Motor neuron (in vitro differentiated cells): ENCODE data around the gene ELOVL1. TPM values are rescaled to one million over a fixed set of nuclear protein-coding genes. Genes with fewer than 3 reads are reported as not detected.
"Not testable (repeated sequence)": the region's sequence is repeated elsewhere in the genome, so short reads cannot be mapped to it uniquely, and the experiment has no call there.

Experiments
- ATAC-seq, 8 experiments: fragments of 200-7000 bp; cut with Tn5 transposase; replicated peaks in 6 of 8; 2 replicates each; pipeline ENCODE4 v1.8.0; 2021; ENCODE audit warnings: mild to moderate bottlenecking in 8 of 8, moderate library complexity in 8 of 8
- H3K27ac ChIP-seq, 2 donors: fragments of 250-450 bp; sonication (Bioruptor Pico); 2 replicates each; pipeline ENCODE4 v1.9.0; 2021; ENCODE audit warnings: antibody characterized with exemption in 2 of 2, mild to moderate bottlenecking in 2 of 2, moderate library complexity in 1 of 2
- H3K4me1 ChIP-seq, 2 donors: fragments of 250-450 bp; sonication (Bioruptor Pico); replicated peaks in 1 of 2; 2 replicates each; pipeline ENCODE4 v1.6.1; 2021; ENCODE audit warnings: antibody characterized with exemption in 2 of 2, mild to moderate bottlenecking in 2 of 2, moderate library complexity in 1 of 2
- H3K4me3 ChIP-seq, 5 donors: fragments of 250-450 bp; sonication (Bioruptor Pico); 2 replicates each; pipeline ENCODE4 v1.9.0; 2021; ENCODE audit warnings: antibody characterized with exemption in 5 of 5, mild to moderate bottlenecking in 5 of 5, moderate library complexity in 4 of 5
- WGBS, 10 experiments: fragments of 450-650 bp; shearing (Covaris generic); methylation state at CpG; one replicate each; pipeline ENCODE4 v1.0.0; 2022; 5-methylcytosine and 5-hydroxymethylcytosine counted together
- in situ Hi-C, 9 experiments: fragments of 400-800 bp; cut with MboI; loops; one replicate each; pipeline ENCODE4 v1.15.0; 2021; ENCODE audit warnings: low sequenced_read_pairs in 9 of 9, low pct_unique_long_range_greater_than_20kb in 2 of 9; ENCODE audit not compliant: unreplicated experiment in 9 of 9
- total RNA-seq, 8 experiments: library from RNA; unstranded; fragments of 300-600 nt; gene quantifications; 2 replicates each; pipeline versions ENCODE4 v1.2.3 to v1.2.4, GENCODE V29; 2022

The ELOVL1 gene
- 10 to 100 TPM; 11.1 to 83.1 (median 24.5) TPM for total RNA-seq

- Histone ChIP-seq H3K27ac (peak within 1 kb of the TSS; percentile 72 to 73), H3K4me3 (peak within 1 kb of the TSS; percentile 39 to 57 (median 47)), H3K4me1 (peaks cover 17 to 20% of the 10 kb centered on the region in 2 donors)
- 0 to 1% (median 0%) methylated on average over 2 to 20 of the region's 58 CpGs; no CpG with 5 or more reads in 6 of the 10 experiments for WGBS, 10 experiments
- in situ Hi-C loops = loop anchor here in 1 of 9 experiments (10.0 kb wide), 1 partner anchor 133 kb away; no protein-coding TSS in a partner anchor
- ATAC-seq = peak; percentile 87 to 94 (median 90)
Measured at GRCh38 chr1:43367904-43368645, at the start of gene ELOVL1. Gene ELOVL1, minus strand, starts transcription at chr1:43368011. Its CDS starts 2,402 bp downstream, at chr1:43365609.

GRCh38 chr1:43415901-43416300 is 48.1 kb upstream of the ELOVL1 start:
- H3K4me3 ChIP-seq = no peak overlapping the region

DNA sequence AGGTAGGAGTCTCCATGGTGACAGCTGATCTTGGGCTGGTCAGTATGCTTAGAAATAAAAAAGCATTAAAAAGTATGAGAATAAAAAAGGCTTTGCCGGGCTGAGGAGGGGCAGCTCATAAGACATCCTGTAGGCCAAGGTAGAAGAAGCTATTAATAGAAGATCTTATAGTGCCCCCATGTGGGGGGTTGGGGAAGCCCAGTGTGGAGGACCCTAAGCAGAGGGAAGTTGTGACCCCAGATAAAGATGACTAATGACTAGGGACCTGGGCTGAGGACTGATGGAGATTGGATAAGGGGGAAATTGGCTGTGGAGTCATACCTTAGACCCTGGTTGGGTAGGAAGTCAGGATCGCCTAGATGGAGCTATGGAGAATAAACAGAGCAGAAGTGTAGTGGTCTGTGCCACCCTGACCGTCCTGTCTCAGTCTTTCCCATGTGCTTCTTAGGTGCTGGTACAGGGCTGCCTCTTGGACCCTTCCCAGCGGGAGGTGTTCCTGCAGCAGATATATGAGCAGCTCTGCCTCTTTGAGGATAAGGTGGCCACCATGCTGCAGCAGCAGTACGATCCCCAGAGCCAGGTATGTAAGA is 46.9 kb upstream of the ELOVL1 start:
- H3K4me3 ChIP-seq = no peak overlapping the region
- H3K27ac ChIP-seq = no peak overlapping the region
- 60 to 100% (median 66%) methylated on average over 1 to 3 of the region's 5 CpGs; no CpG with 5 or more reads in 2 of the 10 experiments for WGBS, 10 experiments
- H3K4me1 ChIP-seq = no peaks in the 10 kb centered on the region
- in situ Hi-C loops = loop anchor here in 4 of 9 experiments (25.0 kb wide), 1 partner anchor 177 kb away; no protein-coding TSS in a partner anchor
- peak; percentile 71 to 93 (median 75) for ATAC-seq

More at GRCh38 chr1:43415901-43416300, 48.1 kb upstream of the ELOVL1 start:
- H3K27ac ChIP-seq = no peak overlapping the region
- 69 to 100% (median 100%) methylated on average over 1 to 5 of the region's 5 CpGs; no CpG with 5 or more reads in 5 of the 10 experiments for WGBS, 10 experiments
- no peaks in the 10 kb centered on the region for H3K4me1 ChIP-seq
- in situ Hi-C loops = loop anchor here in 4 of 9 experiments (25.0 kb wide), 1 partner anchor 179 kb away; no protein-coding TSS in a partner anchor
- ATAC-seq = peak in 2 of 8 experiments; percentile 21 to 31

- not testable (repeated sequence) for H3K27ac ChIP-seq, H3K4me1 ChIP-seq, ATAC-seq, H3K4me3 ChIP-seq
- in situ Hi-C loops = loop anchor here in 4 of 9 experiments (25.0 kb wide), 1 partner anchor 176 kb away; no protein-coding TSS in a partner anchor
- 88 to 100% (median 100%) methylated on average over 1 of the region's 1 CpG for WGBS, 10 experiments
Measured at GRCh38 chr1:43413426-43413825, 45.6 kb upstream of the ELOVL1 start.

DNA sequence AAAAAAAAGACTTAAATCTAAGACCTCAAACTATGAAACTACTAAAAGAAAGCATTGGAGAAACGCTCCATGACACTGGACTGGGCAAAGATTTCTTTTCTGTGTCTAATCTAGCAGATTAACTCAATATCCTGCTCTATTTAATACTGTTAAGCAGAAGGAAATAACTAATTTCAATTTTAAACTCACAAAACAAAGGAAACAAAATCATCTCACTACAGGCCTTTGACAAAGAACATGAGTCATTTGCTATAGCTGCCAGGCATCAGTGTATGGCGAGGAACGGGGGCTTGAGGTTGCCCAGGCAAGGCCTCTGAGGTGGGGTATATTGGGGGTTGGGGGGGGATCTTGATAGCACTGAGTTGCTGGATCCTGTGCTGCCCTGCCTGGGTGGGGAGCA is 42.8 kb upstream of the ELOVL1 start:
- WGBS, 10 experiments = 86 to 100% (median 100%) methylated on average over 1 to 3 of the region's 3 CpGs; no CpG with 5 or more reads in 3 of the 10 experiments
- ATAC-seq = no peak
- in situ Hi-C loops = loop anchor here in 4 of 9 experiments (25.0 kb wide), 1 partner anchor 173 kb away; no protein-coding TSS in a partner anchor
- no peak overlapping the region for H3K4me3 ChIP-seq
- no peak overlapping the region for H3K27ac ChIP-seq
- H3K4me1 ChIP-seq = no peaks in the 10 kb centered on the region

- WGBS, 10 experiments = 92 to 100% (median 100%) methylated on average over 1 to 2 of the region's 2 CpGs; no CpG with 5 or more reads in 2 of the 10 experiments
Measured at GRCh38 chr1:43405876-43406234, 38.0 kb upstream of the ELOVL1 start.

GRCh38 chr1:43405219-43405875 is 37.5 kb upstream of the ELOVL1 start:
- H3K4me3 ChIP-seq = no peak overlapping the region
- in situ Hi-C loops = loop anchor here in 4 of 9 experiments (25.0 kb wide), 1 partner anchor 168 kb away; no protein-coding TSS in a partner anchor
- ATAC-seq = no peak
- no peaks in the 10 kb centered on the region for H3K4me1 ChIP-seq
- WGBS, 10 experiments = 67 to 100% (median 92%) methylated on average over 1 to 6 of the region's 6 CpGs; no CpG with 5 or more reads in 2 of the 10 experiments
- no peak overlapping the region for H3K27ac ChIP-seq

More at GRCh38 chr1:43405876-43406234, 38.0 kb upstream of the ELOVL1 start:
- in situ Hi-C loops = loop anchor here in 4 of 9 experiments (25.0 kb wide), 1 partner anchor 169 kb away; no protein-coding TSS in a partner anchor
- ATAC-seq = no peak
- no peaks in the 10 kb centered on the region for H3K4me1 ChIP-seq
- H3K4me3 ChIP-seq = no peak overlapping the region
- no peak overlapping the region for H3K27ac ChIP-seq

DNA sequence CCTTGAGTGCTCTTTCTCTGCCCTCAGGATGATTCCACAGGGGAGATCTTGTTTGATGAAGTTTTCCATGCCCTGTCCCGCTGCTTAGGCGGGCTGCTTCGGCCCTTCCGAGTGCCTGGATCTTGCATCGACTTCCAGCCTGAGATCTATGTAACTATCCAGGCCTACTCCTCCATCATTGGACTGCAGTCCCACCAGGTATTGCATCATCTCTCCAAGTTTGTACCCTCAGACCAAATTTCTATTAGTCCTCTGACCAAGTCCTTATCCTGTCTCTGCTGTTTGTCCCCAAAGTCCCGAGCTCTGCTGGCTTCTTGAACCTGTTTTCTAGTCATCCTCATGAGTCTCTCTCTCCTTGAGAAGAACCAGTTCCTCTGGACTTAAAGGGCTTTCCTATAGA is 36.5 kb upstream of the ELOVL1 start:
- WGBS, 10 experiments = 89 to 100% (median 97%) methylated on average over 1 to 6 of the region's 6 CpGs; no CpG with 5 or more reads in 5 of the 10 experiments
- Histone ChIP-seq H3K4me3 (no peak overlapping the region), H3K4me1 (no peaks in the 10 kb centered on the region), H3K27ac (no peak overlapping the region)
- in situ Hi-C loops = loop anchor here in 4 of 9 experiments (25.0 kb wide), 1 partner anchor 167 kb away; no protein-coding TSS in a partner anchor
- ATAC-seq = no peak

DNA sequence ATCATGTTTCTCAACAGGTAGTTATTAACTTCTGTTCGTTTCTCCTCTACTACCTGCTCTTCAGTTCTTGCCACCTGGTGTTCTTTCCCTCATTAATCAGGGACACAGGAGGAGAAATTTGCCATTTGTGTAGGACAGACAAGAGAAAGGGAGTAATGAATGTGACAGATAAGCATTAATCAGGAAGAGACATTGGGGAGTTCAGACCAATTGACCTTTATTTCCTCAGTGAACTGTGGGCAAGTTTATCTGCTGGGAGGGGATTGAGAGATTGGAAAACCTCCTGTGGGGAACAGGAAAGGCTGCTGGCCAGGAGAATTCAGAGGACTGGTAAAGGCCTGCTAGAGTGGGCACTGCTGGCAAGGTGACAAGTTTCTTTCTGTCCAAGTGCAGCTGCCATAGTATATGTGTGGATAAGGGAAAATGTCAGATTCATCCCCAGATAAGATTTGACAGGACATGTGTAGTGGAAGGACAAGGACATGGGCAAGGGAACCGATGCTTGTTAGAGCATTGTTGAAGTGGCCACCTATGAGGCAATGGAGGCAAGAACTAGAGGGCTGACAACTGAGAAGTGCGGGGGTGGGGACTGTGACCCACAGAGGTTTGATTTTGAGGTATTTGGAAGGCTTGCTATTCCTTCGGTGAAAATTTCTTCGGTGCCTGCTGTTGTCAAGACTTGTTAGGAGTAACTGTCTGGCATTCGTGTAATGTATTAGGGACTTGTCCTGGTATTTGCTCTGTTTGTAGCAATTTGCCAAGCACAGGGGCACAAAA is 34.5 kb upstream of the ELOVL1 start:
- Histone ChIP-seq H3K27ac (no peak overlapping the region), H3K4me3 (no peak overlapping the region), H3K4me1 (no peaks in the 10 kb centered on the region)
- in situ Hi-C loops = loop anchor here in 4 of 9 experiments (25.0 kb wide), 1 partner anchor 165 kb away; no protein-coding TSS in a partner anchor
- no peak for ATAC-seq
- WGBS, 10 experiments = 36 to 98% (median 86%) methylated on average over 1 to 6 of the region's 6 CpGs

DNA sequence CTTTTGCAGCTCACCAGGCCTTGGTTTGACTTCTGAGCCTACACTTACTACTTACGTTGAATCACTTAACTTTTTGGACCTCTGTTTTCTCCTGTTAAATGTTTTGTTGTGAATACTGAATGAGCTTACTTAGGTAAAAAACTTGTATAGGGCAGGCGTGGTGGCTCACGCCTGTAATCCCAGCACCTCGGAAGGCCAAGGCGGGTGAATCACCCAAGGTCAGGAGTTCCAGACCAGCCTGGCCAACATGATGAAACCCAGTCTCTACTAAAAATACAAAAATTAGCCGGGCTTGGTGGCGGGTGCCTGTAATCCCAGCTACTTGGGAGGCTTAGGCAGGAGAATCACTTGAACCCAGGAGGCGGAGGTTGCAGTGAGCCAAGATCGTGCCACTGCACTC is 32.6 kb upstream of the ELOVL1 start:
- H3K4me1 ChIP-seq, H3K4me3 ChIP-seq, ATAC-seq, H3K27ac ChIP-seq: not testable (repeated sequence)
- WGBS, 10 experiments = 90 to 100% (median 97%) methylated on average over 1 to 8 of the region's 9 CpGs
- in situ Hi-C loops = loop anchor here in 4 of 9 experiments (25.0 kb wide), 1 partner anchor 163 kb away; no protein-coding TSS in a partner anchor

GRCh38 chr1:43398227-43398626 is 30.4 kb upstream of the ELOVL1 start:
- no peak for ATAC-seq
- 82 to 100% (median 100%) methylated on average over 1 to 3 of the region's 3 CpGs; no CpG with 5 or more reads in 1 of the 10 experiments for WGBS, 10 experiments
- no peak overlapping the region for H3K27ac ChIP-seq
- no peak overlapping the region for H3K4me3 ChIP-seq
- in situ Hi-C loops = loop anchor here in 2 of 9 experiments (25.0 kb wide), 1 partner anchor 161 kb away; no protein-coding TSS in a partner anchor
- H3K4me1 ChIP-seq = no peaks in the 10 kb centered on the region

DNA sequence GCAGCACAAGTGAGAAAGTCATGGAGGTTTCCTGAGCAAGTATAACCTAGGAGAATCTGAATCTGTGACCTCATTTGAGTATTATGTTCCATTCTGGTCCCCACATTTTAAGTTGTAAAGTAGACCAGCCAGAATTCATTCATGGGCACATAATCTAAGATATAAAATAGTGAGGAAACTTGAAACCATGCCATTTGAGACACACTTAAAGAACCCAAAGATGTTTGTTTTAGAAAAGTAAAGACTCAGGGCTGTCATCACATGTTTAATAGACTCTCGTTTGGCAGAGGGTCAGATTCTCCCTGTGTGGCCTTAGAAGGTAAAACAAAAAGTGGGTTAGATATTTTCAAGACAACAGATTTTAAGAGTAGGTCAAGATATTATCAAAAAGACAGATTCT is 28.2 kb upstream of the ELOVL1 start:
- no peak overlapping the region for H3K4me3 ChIP-seq
- in situ Hi-C loops = loop anchor here in 2 of 9 experiments (25.0 kb wide), 1 partner anchor 159 kb away; no protein-coding TSS in a partner anchor
- H3K27ac ChIP-seq = no peak overlapping the region
- ATAC-seq = no peak
- WGBS, 10 experiments = 0 to 94% (median 82%) methylated on average over 1 of the region's 1 CpG
- peaks cover 0 to 2% of the 10 kb centered on the region in 2 donors for H3K4me1 ChIP-seq
